ENCODE measurements around the gene LRRC4B. TPM values are rescaled to one million over a fixed set of nuclear protein-coding genes. Genes with fewer than 3 reads are reported as not detected.

LRRC4B gene
- total RNA-seq, 1 donor from 2014 or later, result not detected

GRCh38 chr19:50553134-50553703 is 15.0 kb downstream of the LRRC4B start:
- intact Hi-C loops (cut with micrococcal nuclease), result no loop called here

- intact Hi-C loops (cut with micrococcal nuclease), result no loop called here
Measured at GRCh38 chr19:50552540-50552939, 15.7 kb downstream of the LRRC4B start.

- intact Hi-C loops (cut with micrococcal nuclease), result no loop called here
Measured at GRCh38 chr19:50551715-50552187, 16.5 kb downstream of the LRRC4B start.

DNA sequence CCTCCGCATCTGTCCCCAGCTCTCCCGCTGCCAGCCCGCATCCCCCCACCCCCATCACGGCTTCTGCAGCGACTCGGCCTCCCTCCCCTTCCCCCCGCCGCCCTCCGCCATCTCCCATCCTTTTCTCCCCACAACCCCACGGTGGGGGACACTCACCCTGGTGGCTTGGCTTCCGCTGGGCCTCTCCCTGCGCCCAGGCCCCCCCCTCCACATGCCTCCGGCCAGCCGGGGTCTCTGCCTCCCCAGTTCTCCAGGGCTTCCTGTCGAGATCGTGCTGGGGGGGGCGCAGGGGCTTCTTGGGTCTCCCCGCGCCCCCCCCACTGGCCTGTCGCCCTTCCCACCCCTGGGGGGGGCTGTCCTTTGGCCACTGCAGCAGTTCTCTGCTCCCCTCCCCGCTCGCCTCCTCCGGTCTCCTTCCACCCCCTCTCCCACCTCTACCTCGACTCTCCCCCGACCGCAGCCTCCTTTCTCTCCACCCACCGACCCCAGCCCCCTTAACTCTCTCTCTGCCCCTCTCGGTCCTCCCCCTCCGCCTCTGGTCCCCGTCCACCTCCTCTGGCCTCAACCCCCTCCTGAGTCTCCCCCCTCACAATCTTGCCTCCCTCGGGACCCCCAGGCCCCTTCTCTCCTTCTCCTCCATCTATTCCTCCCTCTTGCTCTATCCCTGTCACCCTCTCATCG is 17.1 kb downstream of the LRRC4B start:
- intact Hi-C loops (cut with micrococcal nuclease), result no loop called here

DNA sequence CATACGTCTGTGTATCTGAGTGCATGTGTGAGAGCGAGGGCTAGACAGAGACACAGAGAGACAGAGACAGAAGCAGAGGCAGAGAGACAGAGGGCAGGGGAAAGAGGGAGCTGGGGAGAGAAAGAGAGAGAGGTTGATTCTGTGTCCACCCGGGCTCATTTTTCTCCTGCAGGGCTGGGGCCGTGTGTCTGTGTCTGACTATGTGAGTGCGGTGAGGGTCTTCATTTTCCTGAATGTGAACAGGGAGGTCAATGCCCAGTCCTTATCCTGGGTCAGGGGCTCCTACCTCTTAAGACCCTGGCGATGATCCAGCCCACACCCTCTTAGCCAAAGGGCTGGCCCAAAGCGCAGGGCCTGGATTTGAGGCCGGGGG is 17.7 kb downstream of the LRRC4B start:
- intact Hi-C loops (cut with micrococcal nuclease), result no loop called here

- intact Hi-C loops (cut with micrococcal nuclease), result no loop called here
Measured at GRCh38 chr19:50549927-50550593, 18.2 kb downstream of the LRRC4B start.

DNA sequence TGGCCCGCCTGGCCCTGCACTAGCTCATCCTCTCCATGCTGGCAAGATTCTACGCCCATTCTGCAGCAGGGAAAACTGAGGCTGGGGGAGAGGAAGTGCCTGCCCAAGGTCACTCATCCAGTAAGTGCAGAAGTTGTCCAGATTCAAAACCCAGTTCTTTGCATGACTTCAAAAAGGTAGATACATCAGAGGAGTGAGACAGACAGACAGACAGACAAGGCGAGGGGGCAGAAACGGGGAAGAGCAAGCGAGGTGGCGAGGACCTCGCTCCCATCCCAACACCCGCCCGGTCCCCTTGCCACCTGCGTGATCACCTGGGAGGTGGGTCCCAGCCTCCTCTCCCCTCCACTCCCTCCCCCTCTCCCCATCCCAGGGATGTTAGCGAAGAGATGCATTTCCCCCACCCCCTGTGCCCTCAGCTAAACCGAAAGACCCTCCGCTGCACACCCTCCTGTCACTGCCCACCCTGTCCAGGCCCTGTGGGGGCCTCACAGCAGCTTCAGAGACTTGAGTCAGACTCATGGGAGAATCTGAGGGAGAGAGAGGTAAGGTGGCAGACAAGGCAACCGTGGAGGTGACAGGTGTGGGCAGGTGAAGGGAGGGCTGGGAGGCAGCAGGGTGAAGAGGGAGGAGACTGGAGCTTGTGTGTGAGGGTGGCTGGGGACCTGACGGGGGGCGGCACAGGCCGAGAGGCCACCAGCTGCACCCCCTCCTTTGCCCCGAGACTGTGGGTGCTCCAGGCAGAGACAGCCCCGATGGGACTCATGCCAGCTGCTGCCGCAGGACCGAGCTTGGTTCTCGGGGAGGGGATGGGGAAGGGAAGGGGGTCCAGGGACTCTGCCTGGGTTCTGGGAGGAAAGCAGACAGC is 18.9 kb downstream of the LRRC4B start:
- intact Hi-C loops (cut with micrococcal nuclease), result no loop called here

DNA sequence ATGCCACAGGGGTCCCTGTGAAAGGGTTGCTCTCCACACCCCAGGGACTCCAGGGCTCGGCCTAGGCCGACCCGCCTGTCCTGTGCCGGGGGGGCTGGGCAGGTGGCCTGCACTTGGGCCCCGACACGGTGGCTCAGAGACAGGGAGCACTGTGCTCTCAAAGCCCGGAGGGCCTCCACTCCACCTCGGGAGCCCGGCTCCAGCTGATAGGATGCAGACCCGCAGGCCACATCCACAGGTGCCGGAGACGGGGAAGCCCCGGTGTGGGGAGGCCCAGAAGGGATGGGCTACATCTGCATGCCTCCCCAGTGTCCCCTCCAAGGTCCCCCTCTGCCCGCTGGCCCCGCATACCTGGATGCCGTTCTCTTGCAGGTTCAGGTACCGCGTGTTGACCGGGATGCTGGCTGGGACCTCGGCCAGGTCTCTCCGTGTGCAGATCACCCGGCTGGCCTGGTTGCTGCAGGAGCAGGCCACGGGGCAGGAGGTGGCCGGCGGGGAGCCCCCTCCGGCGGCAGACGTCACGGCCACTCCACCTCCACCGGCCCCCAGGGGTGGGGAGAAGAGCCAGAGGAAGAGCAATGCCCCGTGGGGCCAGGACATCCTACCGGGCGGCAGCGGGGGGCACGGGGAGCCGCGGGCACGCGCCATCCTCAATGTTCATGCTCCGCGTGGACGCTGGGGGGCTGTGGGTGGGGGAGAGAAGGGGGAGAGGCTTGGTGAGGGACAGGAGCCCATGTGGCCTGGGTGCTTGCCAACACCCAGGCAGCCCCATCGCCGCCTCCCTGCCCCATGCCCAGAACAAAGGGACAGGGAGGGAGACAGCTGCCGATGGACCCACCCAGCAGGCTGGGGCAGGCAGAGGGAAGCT is 19.8 kb downstream of the LRRC4B start:
- intact Hi-C loops (cut with micrococcal nuclease), result no loop called here

DNA sequence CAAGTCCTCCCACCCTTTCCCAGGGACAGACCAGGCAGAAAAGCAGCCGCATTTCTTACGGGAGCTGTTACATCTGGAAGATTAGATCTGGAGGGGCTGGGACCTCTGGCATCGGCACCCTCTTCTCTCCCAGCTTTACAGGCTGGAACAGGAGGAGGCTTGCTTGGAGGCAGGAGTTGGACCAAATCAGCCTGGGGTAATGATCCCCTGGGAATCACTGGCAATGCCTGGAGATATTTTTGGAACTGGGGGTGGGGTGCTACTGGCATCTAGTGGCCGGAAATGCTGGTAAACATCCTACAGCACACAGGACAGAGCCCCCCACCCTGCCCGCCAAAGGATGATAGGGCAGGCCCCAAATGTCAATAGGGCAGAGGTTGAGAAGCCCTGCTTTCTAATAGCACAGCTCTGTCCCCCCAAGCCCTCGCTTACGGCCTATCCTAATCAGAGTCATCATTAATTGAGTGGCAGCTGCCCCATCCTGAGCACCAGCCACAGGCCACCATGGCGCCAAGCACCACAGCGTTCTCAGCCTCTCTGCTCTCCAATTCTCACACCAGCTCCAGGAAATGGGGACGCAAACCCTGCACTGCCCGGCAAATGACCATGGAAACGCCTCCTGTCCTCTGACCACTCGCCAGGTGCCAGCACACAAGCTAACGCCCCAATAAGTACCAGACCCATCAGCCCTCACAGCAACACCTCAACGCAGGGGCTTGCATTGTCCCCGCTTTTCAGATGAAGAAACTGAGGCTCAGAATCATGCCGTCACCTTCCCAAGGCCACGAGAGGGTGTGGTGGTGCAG is 20.6 kb downstream of the LRRC4B start:
- intact Hi-C loops (cut with micrococcal nuclease), result no loop called here

GRCh38 chr19:50546527-50547221 is 21.6 kb downstream of the LRRC4B start:
- intact Hi-C loops (cut with micrococcal nuclease), result no loop called here

GRCh38 chr19:50542943-50543342 is 25.3 kb downstream of the LRRC4B start:
- intact Hi-C loops (cut with micrococcal nuclease), result no loop called here

GRCh38 chr19:50537769-50538230 is 30.4 kb downstream of the LRRC4B start:
- intact Hi-C loops (cut with micrococcal nuclease), result loop anchor here (1.0 to 5.0 kb wide), 2 partner anchors 246 to 385 kb away; no protein-coding TSS in a partner anchor

DNA sequence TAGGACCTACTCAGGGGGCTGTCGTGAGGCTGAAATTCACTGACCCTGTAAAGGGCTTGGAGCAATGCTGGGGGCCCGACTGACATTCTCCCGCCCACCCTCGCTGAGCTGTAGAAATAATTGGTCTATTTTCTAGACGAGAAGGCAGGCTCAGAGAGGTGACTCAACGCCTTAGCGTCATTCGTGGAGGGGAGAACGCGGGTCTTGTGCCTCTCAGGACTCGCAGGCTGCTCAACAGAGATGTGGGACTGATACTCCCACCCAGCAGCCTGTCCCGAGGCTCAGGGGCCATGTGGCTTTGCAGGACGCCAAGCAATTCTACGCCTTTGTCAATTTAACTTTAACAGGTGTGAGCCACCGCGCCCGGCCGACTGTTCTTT is 30.9 kb downstream of the LRRC4B start:
- intact Hi-C loops (cut with micrococcal nuclease), result loop anchor here (1.0 to 5.0 kb wide), 2 partner anchors 246 to 385 kb away; no protein-coding TSS in a partner anchor

GRCh38 chr19:50536662-50537305 is 31.5 kb downstream of the LRRC4B start:
- intact Hi-C loops (cut with micrococcal nuclease), result loop anchor here (1.0 to 5.0 kb wide), 2 partner anchors 247 to 386 kb away; no protein-coding TSS in a partner anchor

DNA sequence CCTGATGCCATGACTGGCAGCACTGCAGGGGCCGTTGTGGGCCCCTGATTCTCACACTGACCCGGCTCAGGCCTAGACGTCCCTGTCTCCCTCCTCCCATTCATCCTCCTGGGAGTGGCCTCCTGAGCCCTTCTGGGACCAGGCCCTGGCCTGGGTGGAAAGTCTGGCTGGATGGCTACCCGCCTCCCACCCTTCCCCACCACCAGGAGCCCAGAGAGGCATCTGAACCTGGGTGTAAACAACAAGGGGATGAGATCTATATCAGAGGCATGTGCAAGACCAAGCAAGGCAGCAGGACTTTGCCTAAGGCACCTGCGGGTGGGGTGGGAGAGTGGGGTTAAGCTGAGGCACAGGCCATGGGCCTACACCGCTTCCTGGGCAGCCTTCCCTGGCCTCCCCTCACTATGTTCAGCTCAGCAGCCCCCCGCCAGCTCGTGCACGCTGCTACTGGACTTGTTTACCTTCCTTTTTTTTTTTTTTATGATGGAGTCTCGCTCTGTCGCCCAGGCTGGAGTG is 32.5 kb downstream of the LRRC4B start:
- intact Hi-C loops (cut with micrococcal nuclease), result loop anchor here (5.0 kb wide), 1 partner anchor 387 kb away; no protein-coding TSS in a partner anchor

GRCh38 chr19:50534478-50534877 is 33.8 kb downstream of the LRRC4B start:
- intact Hi-C loops (cut with micrococcal nuclease), result no loop called here

DNA sequence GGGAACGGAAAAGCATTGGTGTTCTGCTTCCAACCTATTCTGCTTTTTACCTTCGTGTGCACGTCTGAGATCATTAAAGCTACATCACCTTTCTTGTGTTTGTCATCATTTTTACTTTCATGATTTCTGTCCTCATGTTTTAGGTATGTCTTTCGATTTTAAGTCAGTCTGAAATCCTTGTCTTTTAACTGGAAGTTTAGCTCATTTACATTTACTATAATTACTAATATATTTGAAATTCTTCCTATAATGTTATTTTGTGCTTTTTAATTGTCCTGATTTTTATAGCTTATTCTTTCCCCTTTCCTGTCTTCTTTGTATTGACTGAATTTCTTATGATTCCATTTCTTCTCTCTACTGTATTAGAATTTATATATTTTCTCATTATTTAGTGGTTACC is 35.3 kb downstream of the LRRC4B start:
- intact Hi-C loops (cut with micrococcal nuclease), result no loop called here

- intact Hi-C loops (cut with micrococcal nuclease), result no loop called here
Measured at GRCh38 chr19:50531171-50531612, 37.0 kb downstream of the LRRC4B start.
